MM.1S (cell line): Measurements from ENCODE around the gene LGR5.

ENCODE experiments used
- DNase-seq: peaks from one replicate; pipeline ENCODE4 v3.0.0-alpha.2; 2015
- H2AFZ ChIP-seq: fragments of 300-600 bp; sonication (generic); 2 replicates; pipeline ENCODE4 v1.6.0; 2016; ENCODE audit warnings: antibody characterized with exemption, low read length
- H3F3A ChIP-seq: fragments of 300-600 bp; sonication (generic); 2 replicates; pipeline ENCODE4 v1.6.1; 2016; ENCODE audit warnings: mild to moderate bottlenecking, antibody characterized with exemption, low read length, moderate library complexity, mixed read lengths; ENCODE audit not compliant: insufficient read depth
- H3K27ac ChIP-seq: fragments of 300-600 bp; sonication (generic); 2 replicates; pipeline ENCODE4 v1.5.1; 2016; ENCODE audit warnings: mild to moderate bottlenecking, low read length
- H3K27me3 ChIP-seq: fragments of 300-600 bp; sonication (generic); replicated peaks from 2 replicates; pipeline ENCODE4 v1.6.0; 2016; ENCODE audit warnings: low read length; ENCODE audit not compliant: insufficient read depth
- H3K36me3 ChIP-seq: fragments of 300-600 bp; sonication (generic); replicated peaks from 2 replicates; pipeline ENCODE4 v1.6.1; 2016; ENCODE audit warnings: mild to moderate bottlenecking, low read length, mixed read lengths; ENCODE audit not compliant: insufficient read depth
- H3K4me1 ChIP-seq: fragments of 300-600 bp; sonication (generic); 2 replicates; pipeline ENCODE4 v1.6.1; 2016; ENCODE audit warnings: low read length, mixed read lengths
- H3K4me2 ChIP-seq: fragments of 300-600 bp; sonication (generic); 2 replicates; pipeline ENCODE4 v1.6.0; 2016; ENCODE audit warnings: low read depth, low read length
- H3K4me3 ChIP-seq: fragments of 300-600 bp; sonication (generic); 2 replicates; pipeline ENCODE4 v1.5.1; 2016; ENCODE audit warnings: low read length, mixed read lengths
- H3K79me2 ChIP-seq: fragments of 300-600 bp; sonication (generic); 2 replicates; pipeline ENCODE4 v1.6.1; 2016; ENCODE audit warnings: mixed run types, low read length, mixed read lengths
- H3K9ac ChIP-seq: fragments of 300-600 bp; sonication (generic); 2 replicates; pipeline ENCODE4 v1.6.1; 2016; ENCODE audit warnings: low read length, mixed read lengths
- H3K9me2 ChIP-seq: fragments of 300-600 bp; sonication (generic); replicated peaks from 2 replicates; pipeline ENCODE4 v1.6.1; 2016; ENCODE audit warnings: mild to moderate bottlenecking, low read length, mixed read lengths; ENCODE audit not compliant: insufficient read depth
- H3K9me3 ChIP-seq: fragments of 300-600 bp; sonication (generic); replicated peaks from 2 replicates; pipeline ENCODE4 v1.6.1; 2016; ENCODE audit warnings: mild to moderate bottlenecking, low read length, mixed read lengths; ENCODE audit not compliant: insufficient read depth
- H4K20me1 ChIP-seq: fragments of 300-600 bp; sonication (generic); 2 replicates; pipeline ENCODE4 v1.6.1; 2016; ENCODE audit warnings: mild to moderate bottlenecking, low read length, moderate library complexity, mixed read lengths; ENCODE audit not compliant: insufficient read depth
- EZH2 ChIP-seq: fragments of 300-600 bp; sonication (generic); optimal IDR thresholded peaks from 2 replicates; pipeline ENCODE3; 2017; ENCODE audit warnings: low read depth, mild to moderate bottlenecking, antibody characterized with exemption, low read length, mixed read lengths
- EZH2phosphoT487 ChIP-seq: fragments of 300-600 bp; sonication (generic); IDR thresholded peaks from 2 replicates; pipeline ENCODE4 v1.6.1; 2018; ENCODE audit warnings: antibody characterized with exemption, low read length
- TF ChIP-seq, protein P1 (sequence below): fragments of 300-600 bp; sonication (generic); IDR thresholded peaks from 2 replicates; pipeline ENCODE4 v1.5.1; 2016; ENCODE audit warnings: antibody characterized with exemption, low read length, mixed read lengths

Gene LGR5

GRCh38 chr12:71536939-71537622, 97.5 kb downstream of the LGR5 start:
- Histone ChIP-seq H3K4me3 (no peak overlapping the region), H3K4me2 (no peak overlapping the region), H4K20me1 (no peaks in the 10 kb centered on the region), H3K9me2 (no peaks in the 10 kb centered on the region), H3K9ac (no peak overlapping the region), H3K4me1 (no peaks in the 10 kb centered on the region), H3K9me3 (no peaks in the 10 kb centered on the region), H3K36me3 (no peaks in the 10 kb centered on the region), H2AFZ (no peak overlapping the region), H3K27ac (no peak overlapping the region), H3K27me3 (no peaks in the 10 kb centered on the region), H3K79me2 (no peaks in the 10 kb centered on the region), H3F3A (no peaks in the 10 kb centered on the region)
- TF ChIP-seq EZH2phosphoT487 (no peak), EZH2 (no peak)
- TF ChIP-seq, protein P1, sequence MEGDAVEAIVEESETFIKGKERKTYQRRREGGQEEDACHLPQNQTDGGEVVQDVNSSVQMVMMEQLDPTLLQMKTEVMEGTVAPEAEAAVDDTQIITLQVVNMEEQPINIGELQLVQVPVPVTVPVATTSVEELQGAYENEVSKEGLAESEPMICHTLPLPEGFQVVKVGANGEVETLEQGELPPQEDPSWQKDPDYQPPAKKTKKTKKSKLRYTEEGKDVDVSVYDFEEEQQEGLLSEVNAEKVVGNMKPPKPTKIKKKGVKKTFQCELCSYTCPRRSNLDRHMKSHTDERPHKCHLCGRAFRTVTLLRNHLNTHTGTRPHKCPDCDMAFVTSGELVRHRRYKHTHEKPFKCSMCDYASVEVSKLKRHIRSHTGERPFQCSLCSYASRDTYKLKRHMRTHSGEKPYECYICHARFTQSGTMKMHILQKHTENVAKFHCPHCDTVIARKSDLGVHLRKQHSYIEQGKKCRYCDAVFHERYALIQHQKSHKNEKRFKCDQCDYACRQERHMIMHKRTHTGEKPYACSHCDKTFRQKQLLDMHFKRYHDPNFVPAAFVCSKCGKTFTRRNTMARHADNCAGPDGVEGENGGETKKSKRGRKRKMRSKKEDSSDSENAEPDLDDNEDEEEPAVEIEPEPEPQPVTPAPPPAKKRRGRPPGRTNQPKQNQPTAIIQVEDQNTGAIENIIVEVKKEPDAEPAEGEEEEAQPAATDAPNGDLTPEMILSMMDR = no peak
- no peak for DNase-seq

DNA sequence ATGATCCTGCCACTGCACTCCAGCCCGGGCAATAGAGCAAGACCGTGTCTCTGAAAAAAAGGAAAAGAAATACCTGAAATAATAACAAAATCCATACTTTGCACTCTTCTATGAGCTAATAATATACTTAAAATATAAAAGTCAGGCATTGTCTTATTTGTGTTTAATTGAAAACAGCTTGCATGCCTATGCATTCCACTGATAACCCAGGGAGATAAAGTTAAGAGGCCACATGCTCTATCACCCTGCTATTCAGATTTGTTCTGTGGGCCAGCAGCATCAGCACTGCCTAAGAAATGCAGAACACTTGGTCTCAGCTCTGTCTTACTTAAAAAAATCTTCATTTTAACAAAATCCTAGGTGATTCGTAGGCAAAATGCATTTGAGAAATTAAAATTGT, 99.2 kb downstream of the LGR5 start:
- no peak overlapping the region for H3K9ac ChIP-seq
- H3K36me3 ChIP-seq = no peaks in the 10 kb centered on the region
- H3K9me2 ChIP-seq = no peaks in the 10 kb centered on the region
- H2AFZ ChIP-seq = no peak overlapping the region
- H3K4me3 ChIP-seq = no peak overlapping the region
- no peaks in the 10 kb centered on the region for H3K79me2 ChIP-seq
- no peaks in the 10 kb centered on the region for H4K20me1 ChIP-seq
- no peaks in the 10 kb centered on the region for H3K4me1 ChIP-seq
- H3K9me3 ChIP-seq = no peaks in the 10 kb centered on the region
- no peak overlapping the region for H3K27ac ChIP-seq
- no peak for DNase-seq
- H3K27me3 ChIP-seq = no peaks in the 10 kb centered on the region
- no peaks in the 10 kb centered on the region for H3F3A ChIP-seq
- TF ChIP-seq, protein P1 = no peak
- TF ChIP-seq EZH2phosphoT487 (no peak), EZH2 (no peak)
- H3K4me2 ChIP-seq = no peak overlapping the region

GRCh38 chr12:71541583-71541982, 102.0 kb downstream of the LGR5 start:
- Histone ChIP-seq H3K9ac (no peak overlapping the region), H3K79me2 (no peaks in the 10 kb centered on the region), H4K20me1 (no peaks in the 10 kb centered on the region), H3K4me3 (no peak overlapping the region), H3F3A (no peaks in the 10 kb centered on the region), H3K9me3 (no peaks in the 10 kb centered on the region), H3K4me1 (no peaks in the 10 kb centered on the region), H2AFZ (no peak overlapping the region), H3K27me3 (no peaks in the 10 kb centered on the region), H3K27ac (no peak overlapping the region), H3K36me3 (no peaks in the 10 kb centered on the region), H3K9me2 (no peaks in the 10 kb centered on the region), H3K4me2 (no peak overlapping the region)
- DNase-seq = no peak
- TF ChIP-seq EZH2 (no peak), EZH2phosphoT487 (no peak)
- TF ChIP-seq, protein P1 = no peak
